ENCODE results near the gene PIAS2. TPM values are rescaled to one million over a fixed set of nuclear protein-coding genes. Genes with fewer than 3 reads are reported as not detected.

The PIAS2 gene
- total and polyA plus RNA-seq, 7 donors = 5.5 to 66.7 (median 44.8) TPM

- no peak overlapping the region for H3K4me3 ChIP-seq
- no peaks in the 10 kb centered on the region for H3K36me3 ChIP-seq (ENCODE audit: insufficient read depth in 1 of 2, low read depth in 1 of 2)
- peaks cover 0 to 3% (median 0%) of the 10 kb centered on the region in 3 donors for H3K27me3 ChIP-seq (ENCODE audit: insufficient read depth in 3 of 3, low read length in 2 of 3)
- H3K9me3 ChIP-seq = no peaks in the 10 kb centered on the region
- no peaks in the 10 kb centered on the region for H3K4me1 ChIP-seq
- 40 to 43% (median 42%) methylated on average over 5 of the region's 5 CpGs for WGBS, 3 donors
- DNase-seq (no peak), ATAC-seq (peak; percentile 25 to 87 (median 65))
- no peak overlapping the region for H3K27ac ChIP-seq
- TF ChIP-seq CTCF (IDR thresholded peaks at IDR 0.05) = no peak
- intact Hi-C loops (cut with DNase I) = no loop called here
These were observed 35.9 kb upstream of the PIAS2 start for GRCh38 chr18:46953195-46953594.

GRCh38 chr18:46950064-46950656, 32.9 kb upstream of the PIAS2 start:
- 74 to 75% (median 74%) methylated on average over 5 of the region's 5 CpGs for WGBS, 3 donors
- no peak overlapping the region for H3K4me3 ChIP-seq
- intact Hi-C loops (cut with DNase I) = no loop called here
- no peaks in the 10 kb centered on the region for H3K36me3 ChIP-seq (ENCODE audit: insufficient read depth in 1 of 2, low read depth in 1 of 2)
- DNase-seq = no peak
- TF ChIP-seq CTCF (IDR thresholded peaks at IDR 0.05) = peak; percentile 34
- no peak overlapping the region for H3K27ac ChIP-seq
- no peak for ATAC-seq
- no peaks in the 10 kb centered on the region for H3K9me3 ChIP-seq
- peaks cover 0 to 3% (median 0%) of the 10 kb centered on the region in 3 donors for H3K27me3 ChIP-seq (ENCODE audit: insufficient read depth in 3 of 3, low read length in 2 of 3)
- H3K4me1 ChIP-seq = no peaks in the 10 kb centered on the region

- peaks cover 0 to 3% (median 0%) of the 10 kb centered on the region in 3 donors for H3K27me3 ChIP-seq (ENCODE audit: insufficient read depth in 3 of 3, low read length in 2 of 3)
- intact Hi-C loops (cut with DNase I) = no loop called here
- H3K9me3 ChIP-seq = no peaks in the 10 kb centered on the region
- no peak for TF ChIP-seq CTCF (IDR thresholded peaks at IDR 0.05)
- DNase-seq = peak; percentile 81 to 86
- WGBS, 3 donors = 0 to 1% (median 1%) methylated on average over 32 of the region's 32 CpGs
- ATAC-seq = peak; percentile 95 to 99 (median 96)
- no peaks in the 10 kb centered on the region for H3K36me3 ChIP-seq (ENCODE audit: insufficient read depth in 1 of 2, low read depth in 1 of 2)
- no peak overlapping the region for H3K27ac ChIP-seq
- no peaks in the 10 kb centered on the region for H3K4me1 ChIP-seq
- H3K4me3 ChIP-seq = peak overlapping the region; percentile 69
These were observed 29.5 kb upstream of the PIAS2 start for GRCh38 chr18:46946656-46947282.

- no peaks in the 10 kb centered on the region for H3K36me3 ChIP-seq (ENCODE audit: insufficient read depth in 1 of 2, low read depth in 1 of 2)
- WGBS, 3 donors = 96 to 98% (median 97%) methylated on average over 2 of the region's 2 CpGs
- TF ChIP-seq CTCF (IDR thresholded peaks at IDR 0.05) = no peak
- no peaks in the 10 kb centered on the region for H3K9me3 ChIP-seq
- H3K4me3 ChIP-seq = no peak overlapping the region
- intact Hi-C loops (cut with DNase I) = no loop called here
- H3K4me1 ChIP-seq = peaks cover 23% of the 10 kb centered on the region
- no peak overlapping the region for H3K27ac ChIP-seq
- DNase-seq (no peak), ATAC-seq (no peak)
- no peaks in the 10 kb centered on the region for H3K27me3 ChIP-seq (ENCODE audit: insufficient read depth in 3 of 3, low read length in 2 of 3)
These were observed 25.3 kb upstream of the PIAS2 start for GRCh38 chr18:46942646-46943045.
